MCF 10A (cell line): ENCODE measurements around the gene ETNPPL. TPM values are rescaled to one million over a fixed set of nuclear protein-coding genes. Genes with fewer than 3 reads are reported as not detected.

ENCODE experiments used
- BruUV-seq: library from RNA; stranded (reverse); fragments of 400-500 nt; replicated peaks from 2 replicates; lab custom pipeline; 2021; lab: Mats Ljungman, UMichigan
- CTCF ChIA-PET: fragments of 300-600 bp; sonication (Branson Sonifier 250); formaldehyde crosslinking; extraction: SDS; loops from one replicate; lab custom pipeline; 2021; ENCODE audit warnings: antibody characterized with exemption, inconsistent platforms; lab: Yijun Ruan, JAX
- POLR2A ChIA-PET: fragments of 300-600, 350-650 bp; sonication (Branson Sonifier 250); formaldehyde crosslinking; extraction: SDS; loops from one replicate; lab custom pipeline; 2020; ENCODE audit warnings: antibody characterized with exemption, inconsistent platforms; lab: Yijun Ruan, JAX
- DNase-seq: peaks from one replicate; pipeline ENCODE4 v3.0.0-alpha.2; 2018; ENCODE audit not compliant: unreplicated experiment
- H3K27ac Mint-ChIP-seq: one replicate; pipeline ENCODE4 v1.8.0; 2022; ENCODE audit warnings: mild to moderate bottlenecking, low read depth, mixed read lengths; ENCODE audit not compliant: unreplicated experiment
- H3K27me3 Mint-ChIP-seq: one replicate; pipeline ENCODE4 v1.8.0; 2022; ENCODE audit warnings: mixed read lengths; ENCODE audit not compliant: insufficient read depth, unreplicated experiment
- H3K36me3 Mint-ChIP-seq: one replicate; pipeline ENCODE4 v1.8.0; 2022; ENCODE audit warnings: mild to moderate bottlenecking, moderate library complexity, mixed read lengths; ENCODE audit not compliant: insufficient read depth, unreplicated experiment
- H3K4me1 Mint-ChIP-seq: one replicate; pipeline ENCODE4 v1.8.0; 2022; ENCODE audit warnings: mixed read lengths; ENCODE audit not compliant: insufficient read depth, unreplicated experiment
- H3K4me3 Mint-ChIP-seq: one replicate; pipeline ENCODE4 v1.8.0; 2022; ENCODE audit warnings: mild to moderate bottlenecking, moderate library complexity, mixed read lengths; ENCODE audit not compliant: unreplicated experiment
- H3K9me3 Mint-ChIP-seq: one replicate; pipeline ENCODE4 v1.8.0; 2022; ENCODE audit warnings: mixed read lengths; ENCODE audit not compliant: unreplicated experiment
- intact Hi-C: fragments of 100-400 bp; cut with micrococcal nuclease; formaldehyde crosslinking; loops from 2 replicates; pipeline ENCODE4 v1.14.1; 2022
- total RNA-seq: library from RNA; stranded (reverse); gene quantifications from 2 replicates; pipeline ENCODE4 v1.2.3, GENCODE V29; 2022
- TF ChIP-seq, protein P1 (sequence below): fragments of 200-600 bp; IDR thresholded peaks from one replicate; pipeline ENCODE4 v1.8.0; 2022; ENCODE audit warnings: antibody characterized with exemption, mild to moderate bottlenecking; ENCODE audit not compliant: unreplicated experiment

ETNPPL gene
- total RNA-seq, 1 experiment from 2014 or later = not detected

GRCh38 chr4:108754327-108754726 is 8.5 kb downstream of the ETNPPL start:
- no peaks in the 10 kb centered on the region for H3K9me3 Mint-ChIP-seq
- no peaks in the 10 kb centered on the region for H3K4me1 Mint-ChIP-seq
- no peaks in the 10 kb centered on the region for H3K36me3 Mint-ChIP-seq
- no peak for DNase-seq
- POLR2A ChIA-PET = no interaction called here
- intact Hi-C loops = no loop called here
- no peak overlapping the region for H3K27ac Mint-ChIP-seq
- TF ChIP-seq, protein P1, sequence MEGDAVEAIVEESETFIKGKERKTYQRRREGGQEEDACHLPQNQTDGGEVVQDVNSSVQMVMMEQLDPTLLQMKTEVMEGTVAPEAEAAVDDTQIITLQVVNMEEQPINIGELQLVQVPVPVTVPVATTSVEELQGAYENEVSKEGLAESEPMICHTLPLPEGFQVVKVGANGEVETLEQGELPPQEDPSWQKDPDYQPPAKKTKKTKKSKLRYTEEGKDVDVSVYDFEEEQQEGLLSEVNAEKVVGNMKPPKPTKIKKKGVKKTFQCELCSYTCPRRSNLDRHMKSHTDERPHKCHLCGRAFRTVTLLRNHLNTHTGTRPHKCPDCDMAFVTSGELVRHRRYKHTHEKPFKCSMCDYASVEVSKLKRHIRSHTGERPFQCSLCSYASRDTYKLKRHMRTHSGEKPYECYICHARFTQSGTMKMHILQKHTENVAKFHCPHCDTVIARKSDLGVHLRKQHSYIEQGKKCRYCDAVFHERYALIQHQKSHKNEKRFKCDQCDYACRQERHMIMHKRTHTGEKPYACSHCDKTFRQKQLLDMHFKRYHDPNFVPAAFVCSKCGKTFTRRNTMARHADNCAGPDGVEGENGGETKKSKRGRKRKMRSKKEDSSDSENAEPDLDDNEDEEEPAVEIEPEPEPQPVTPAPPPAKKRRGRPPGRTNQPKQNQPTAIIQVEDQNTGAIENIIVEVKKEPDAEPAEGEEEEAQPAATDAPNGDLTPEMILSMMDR = no peak
- BruUV-seq = no TSS peak
- CTCF ChIA-PET = no interaction called here
- no peak overlapping the region for H3K4me3 Mint-ChIP-seq
- H3K27me3 Mint-ChIP-seq = no peaks in the 10 kb centered on the region

- Mint-ChIP-seq H3K27ac (no peak overlapping the region), H3K4me1 (no peaks in the 10 kb centered on the region), H3K36me3 (no peaks in the 10 kb centered on the region), H3K4me3 (no peak overlapping the region), H3K27me3 (no peaks in the 10 kb centered on the region), H3K9me3 (no peaks in the 10 kb centered on the region)
- ChIA-PET CTCF (no interaction called here), POLR2A (no interaction called here)
- intact Hi-C loops = no loop called here
- no peak for DNase-seq
- BruUV-seq = no TSS peak
- TF ChIP-seq, protein P1 = no peak
Measured at GRCh38 chr4:108751321-108751720, 11.5 kb downstream of the ETNPPL start.

DNA sequence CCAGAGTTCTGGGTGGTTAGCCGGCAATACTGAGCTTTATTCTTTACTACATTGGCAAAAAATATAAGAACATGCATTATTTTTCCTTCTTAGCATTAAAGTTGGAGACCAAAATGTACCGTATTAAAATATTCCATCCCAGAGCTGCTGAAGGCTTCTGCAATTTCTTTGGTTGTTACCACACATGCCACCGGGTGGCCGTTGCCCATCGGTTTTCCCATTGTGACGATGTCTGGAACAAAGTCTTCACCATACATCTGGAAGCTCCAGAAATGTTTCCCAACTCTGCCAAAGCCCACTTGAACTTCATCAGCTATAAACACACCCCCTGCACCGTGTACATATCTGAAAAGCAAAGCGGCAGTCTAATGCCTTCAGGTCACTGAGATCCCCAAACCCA is 13.7 kb downstream of the ETNPPL start:
- intact Hi-C loops = no loop called here
- Mint-ChIP-seq H3K27me3 (no peaks in the 10 kb centered on the region), H3K36me3 (no peaks in the 10 kb centered on the region), H3K9me3 (no peaks in the 10 kb centered on the region), H3K27ac (no peak overlapping the region), H3K4me3 (no peak overlapping the region), H3K4me1 (no peaks in the 10 kb centered on the region)
- TF ChIP-seq, protein P1 = no peak
- no peak for DNase-seq
- ChIA-PET CTCF (interaction anchor here (0.6 to 0.8 kb wide), 6 partner anchors 51 to 1542 kb away, joined by 3 read pairs; no protein-coding TSS in a partner anchor), POLR2A (interaction anchor here (1.0 kb wide), 1 partner anchor 83 kb away, joined by 3 read pairs; no protein-coding TSS in a partner anchor)
- no TSS peak for BruUV-seq

DNA sequence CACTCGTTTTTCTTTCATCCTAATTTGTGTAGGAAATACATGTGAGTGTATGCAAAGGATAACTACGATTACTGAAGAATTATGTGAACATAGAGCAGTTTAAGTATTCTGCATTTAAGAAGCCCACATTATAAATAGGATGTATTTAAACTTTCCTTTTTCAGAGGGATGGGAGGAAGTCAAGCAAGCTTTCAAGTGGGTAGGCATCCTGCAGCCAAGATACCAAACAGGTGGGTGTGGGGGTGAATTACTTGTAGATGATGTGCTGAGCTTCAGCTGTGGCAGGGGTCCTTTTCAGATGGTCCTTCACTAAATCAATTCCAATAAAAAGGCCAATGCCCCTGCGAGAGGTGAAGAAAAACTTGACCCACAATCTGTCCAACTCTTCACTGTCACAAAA is 16.3 kb downstream of the ETNPPL start:
- no peak for DNase-seq
- H3K36me3 Mint-ChIP-seq = no peaks in the 10 kb centered on the region
- H3K27ac Mint-ChIP-seq = no peak overlapping the region
- H3K4me3 Mint-ChIP-seq = no peak overlapping the region
- no TSS peak for BruUV-seq
- TF ChIP-seq, protein P1 = no peak
- H3K4me1 Mint-ChIP-seq = no peaks in the 10 kb centered on the region
- H3K9me3 Mint-ChIP-seq = no peaks in the 10 kb centered on the region
- H3K27me3 Mint-ChIP-seq = no peaks in the 10 kb centered on the region
- POLR2A ChIA-PET = no interaction called here
- intact Hi-C loops = no loop called here
- CTCF ChIA-PET = interaction anchor here (0.6 to 0.7 kb wide), 2 partner anchors 23 to 408 kb away, joined by 3 to 5 read pairs; no protein-coding TSS in a partner anchor
